Stimulated activated effector memory CD8-positive, alpha-beta T cell treated with anti-CD3 and anti-CD28 coated beads, Interleukin-12 subunit alpha, Interleukin-12 subunit beta, amount 100 ng/mL, for 72 hours (primary cell): ENCODE data around the gene LMCD1.

Experiments used
- ATAC-seq: fragments of 150-1000 bp; cut with Tn5 transposase; 2 replicates; pipeline ENCODE4 v1.10.0; 2021
- DNase-seq, 2 donors: peaks; one replicate each; pipeline ENCODE4 v3.0.0; 2021 to 2022; ENCODE audit warnings: low spot score in 2 of 2
- H3K27ac Mint-ChIP-seq: one replicate; pipeline ENCODE4 v1.8.0; 2022; ENCODE audit warnings: mild to moderate bottlenecking, mixed read lengths
- H3K36me3 Mint-ChIP-seq: one replicate; pipeline ENCODE4 v1.8.0; 2022; ENCODE audit warnings: mild to moderate bottlenecking, mixed read lengths
- H3K4me1 Mint-ChIP-seq: one replicate; pipeline ENCODE4 v1.8.0; 2022; ENCODE audit warnings: mixed read lengths
- H3K4me3 Mint-ChIP-seq: one replicate; pipeline ENCODE4 v1.8.0; 2022; ENCODE audit warnings: mild to moderate bottlenecking, mixed read lengths
- H3K9me3 Mint-ChIP-seq: one replicate; pipeline ENCODE4 v1.8.0; 2022; ENCODE audit warnings: mixed read lengths

The LMCD1 gene

GRCh38 chr3:8608041-8608790 is 106.6 kb downstream of the LMCD1 start:
- Mint-ChIP-seq H3K9me3 (no peaks in the 10 kb centered on the region), H3K4me1 (no peaks in the 10 kb centered on the region), H3K36me3 (no peaks in the 10 kb centered on the region), H3K27ac (no peak overlapping the region), H3K4me3 (no peak overlapping the region)
- DNase-seq, result no peak
- peak; percentile 20 for ATAC-seq

GRCh38 chr3:8608791-8609467 is 107.3 kb downstream of the LMCD1 start:
- no peaks in the 10 kb centered on the region for H3K9me3 Mint-ChIP-seq
- no peaks in the 10 kb centered on the region for H3K4me1 Mint-ChIP-seq
- DNase-seq, result no peak
- H3K36me3 Mint-ChIP-seq, result no peaks in the 10 kb centered on the region
- ATAC-seq, result no peak
- H3K27ac Mint-ChIP-seq, result no peak overlapping the region
- H3K4me3 Mint-ChIP-seq, result no peak overlapping the region

- ATAC-seq, result no peak
- Mint-ChIP-seq H3K4me1 (no peaks in the 10 kb centered on the region), H3K27ac (no peak overlapping the region), H3K36me3 (no peaks in the 10 kb centered on the region), H3K4me3 (no peak overlapping the region), H3K9me3 (no peaks in the 10 kb centered on the region)
- DNase-seq, result peak in 1 of 2 donors; percentile 0
Measured at GRCh38 chr3:8610951-8611350, 109.3 kb downstream of the LMCD1 start.

GRCh38 chr3:8617921-8618320 is 116.3 kb downstream of the LMCD1 start:
- Mint-ChIP-seq H3K36me3 (no peaks in the 10 kb centered on the region), H3K9me3 (no peaks in the 10 kb centered on the region), H3K4me3 (no peak overlapping the region), H3K4me1 (peaks cover under 1% of the 10 kb centered on the region), H3K27ac (no peak overlapping the region)
- no peak for ATAC-seq
- DNase-seq, result no peak

GRCh38 chr3:8618950-8619349 is 117.3 kb downstream of the LMCD1 start:
- no peak for DNase-seq
- Mint-ChIP-seq H3K4me1 (peaks cover 7% of the 10 kb centered on the region), H3K36me3 (no peaks in the 10 kb centered on the region), H3K4me3 (no peak overlapping the region), H3K27ac (no peak overlapping the region), H3K9me3 (no peaks in the 10 kb centered on the region)
- ATAC-seq, result no peak

- Mint-ChIP-seq H3K4me3 (no peak overlapping the region), H3K9me3 (no peaks in the 10 kb centered on the region), H3K4me1 (peaks cover 7% of the 10 kb centered on the region), H3K27ac (no peak overlapping the region), H3K36me3 (no peaks in the 10 kb centered on the region)
- DNase-seq (no peak), ATAC-seq (no peak)
Measured at GRCh38 chr3:8619548-8619947, 117.9 kb downstream of the LMCD1 start.

- Mint-ChIP-seq H3K27ac (no peak overlapping the region), H3K4me1 (peaks cover 7% of the 10 kb centered on the region), H3K4me3 (no peak overlapping the region), H3K36me3 (no peaks in the 10 kb centered on the region), H3K9me3 (no peaks in the 10 kb centered on the region)
- ATAC-seq (no peak), DNase-seq (no peak)
Measured at GRCh38 chr3:8621141-8621540, 119.5 kb downstream of the LMCD1 start.

- H3K9me3 Mint-ChIP-seq, result no peaks in the 10 kb centered on the region
- no peak overlapping the region for H3K4me3 Mint-ChIP-seq
- DNase-seq, result no peak
- no peak for ATAC-seq
- no peak overlapping the region for H3K27ac Mint-ChIP-seq
- no peaks in the 10 kb centered on the region for H3K36me3 Mint-ChIP-seq
- H3K4me1 Mint-ChIP-seq, result peaks cover 7% of the 10 kb centered on the region
Measured at GRCh38 chr3:8621872-8622271, 120.2 kb downstream of the LMCD1 start.

- Mint-ChIP-seq H3K4me1 (peaks cover 10% of the 10 kb centered on the region), H3K27ac (no peak overlapping the region), H3K36me3 (no peaks in the 10 kb centered on the region), H3K9me3 (no peaks in the 10 kb centered on the region), H3K4me3 (peak overlapping the region; percentile 29)
- DNase-seq (peak in 1 of 2 donors; percentile 61), ATAC-seq (peak; percentile 58)
Measured at GRCh38 chr3:8622873-8623691, 121.5 kb downstream of the LMCD1 start.

- Mint-ChIP-seq H3K27ac (no peak overlapping the region), H3K4me1 (peaks cover 15% of the 10 kb centered on the region), H3K9me3 (no peaks in the 10 kb centered on the region), H3K4me3 (no peak overlapping the region), H3K36me3 (no peaks in the 10 kb centered on the region)
- DNase-seq (no peak), ATAC-seq (no peak)
Measured at GRCh38 chr3:8623741-8624140, 122.1 kb downstream of the LMCD1 start.
